Fibroblast of the aortic adventitia (primary cell): ENCODE results near the gene ABI3BP. TPM values are rescaled to one million over a fixed set of nuclear protein-coding genes. Genes with fewer than 3 reads are reported as not detected.

Source experiments
- DNase-seq: peaks from one replicate; pipeline ENCODE4 v3.0.0-alpha.2; 2010; ENCODE audit warnings: low read depth
- H3K4me3 ChIP-seq: 2 replicates; pipeline ENCODE4 v1.5.1; 2011; ENCODE audit warnings: low read depth, mild to moderate bottlenecking, control low read depth, low read length, moderate library complexity
- CTCF ChIP-seq: IDR thresholded peaks from 2 replicates; pipeline ENCODE4 v1.5.1; 2011; ENCODE audit warnings: mild to moderate bottlenecking, low read length, control low read depth, inconsistent platforms; ENCODE audit not compliant: insufficient read depth
- total RNA-seq: library from RNA; depleted of rRNA; stranded (reverse); fragments of >200 nt; gene quantifications from 2 replicates; pipeline ENCODE4 v1.2.3, GENCODE V29; 2012; ENCODE audit warnings: low replicate concordance

Gene ABI3BP
- total RNA-seq, 1 donor: 108 TPM

DNA sequence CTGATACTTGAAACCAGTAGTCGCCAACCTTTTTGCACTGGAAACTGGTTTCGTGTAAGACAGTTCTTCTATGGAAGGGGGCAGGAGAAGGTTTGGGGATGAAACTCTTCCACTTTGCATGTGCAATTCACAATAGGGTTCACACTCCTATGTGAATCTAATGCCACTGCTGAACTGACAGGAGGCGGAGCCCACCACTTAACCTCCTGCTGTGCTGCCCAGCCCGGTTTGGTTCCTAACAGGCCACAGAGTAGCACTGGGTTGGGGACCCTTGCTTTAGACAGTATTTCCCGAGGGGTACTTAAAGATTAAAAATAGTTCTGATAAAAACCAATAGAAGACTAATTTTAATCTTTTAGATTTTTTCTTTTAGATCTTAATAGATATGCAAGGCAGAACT is 272.8 kb downstream of the ABI3BP start:
- no peak for TF ChIP-seq CTCF
- no peak overlapping the region for H3K4me3 ChIP-seq
- no peak for DNase-seq

GRCh38 chr3:100719136-100719535 is 274.1 kb downstream of the ABI3BP start:
- no peak overlapping the region for H3K4me3 ChIP-seq
- no peak for TF ChIP-seq CTCF
- no peak for DNase-seq

GRCh38 chr3:100717637-100718487 is 275.4 kb downstream of the ABI3BP start:
- H3K4me3 ChIP-seq: no peak overlapping the region
- no peak for DNase-seq
- no peak for TF ChIP-seq CTCF

- no peak overlapping the region for H3K4me3 ChIP-seq
- TF ChIP-seq CTCF: no peak
- no peak for DNase-seq
These were observed 276.2 kb downstream of the ABI3BP start for GRCh38 chr3:100717063-100717462.

- H3K4me3 ChIP-seq: no peak overlapping the region
- no peak for DNase-seq
- TF ChIP-seq CTCF: no peak
These were observed 278.0 kb downstream of the ABI3BP start for GRCh38 chr3:100715176-100715575.

GRCh38 chr3:100710261-100710968 is 282.8 kb downstream of the ABI3BP start:
- peak overlapping the region; percentile 82 for H3K4me3 ChIP-seq
- peak; percentile 45 for TF ChIP-seq CTCF
- peak; percentile 62 for DNase-seq
